Left ventricle myocardium inferior (tissue), 1 donor: ENCODE measurements around the gene TMEM38A. TPM values are rescaled to one million over a fixed set of nuclear protein-coding genes. Genes with fewer than 3 reads are reported as not detected.
A peak's percentile ranks its signal among the peaks of the same experiment; 100 is the strongest.

Experiments
- DNase-seq: peaks from one replicate; pipeline ENCODE4 v3.0.0-alpha.2; 2020
- H3K27ac ChIP-seq: fragments of 200-600 bp; replicated peaks from 2 replicates; pipeline ENCODE4 v1.8.0; 2021
- H3K27me3 ChIP-seq: fragments of 200-600 bp; 2 replicates; pipeline ENCODE4 v1.8.0; 2021; ENCODE audit warnings: low read depth
- H3K36me3 ChIP-seq: fragments of 200-600 bp; 2 replicates; pipeline ENCODE4 v1.8.0; 2021
- H3K4me1 ChIP-seq: fragments of 200-600 bp; 2 replicates; pipeline ENCODE4 v1.8.0; 2021
- H3K4me3 ChIP-seq: fragments of 200-600 bp; 2 replicates; pipeline ENCODE4 v1.8.0; 2021; ENCODE audit warnings: mild to moderate bottlenecking, moderate library complexity
- H3K9me3 ChIP-seq: fragments of 200-600 bp; replicated peaks from 2 replicates; pipeline ENCODE4 v1.8.0; 2021
- intact Hi-C: fragments of 100-400 bp; cut with micrococcal nuclease; formaldehyde crosslinking; loops from one replicate; pipeline ENCODE4 v1.11.0; 2022
- total RNA-seq: library from RNA; stranded (reverse); fragmentation: NEBNext Ultra II Directional; extraction: Animal tissue kit (Norgen Biotek cat#: 25700); gene quantifications from one replicate; pipeline ENCODE4 v1.2.1, GENCODE V29; 2021
- TF ChIP-seq, protein P1 (sequence below): fragments of 200-600 bp; IDR thresholded peaks from 2 replicates; pipeline ENCODE4 v1.8.0; 2021; ENCODE audit warnings: antibody characterized with exemption, mild to moderate bottlenecking, borderline replicate concordance
- donor health status: DM: no; HTN: yes; CAD: no; lungs with severe emphysema.

TMEM38A gene
- total RNA-seq, 1 donor from 2014 or later, result 44.6 TPM

DNA sequence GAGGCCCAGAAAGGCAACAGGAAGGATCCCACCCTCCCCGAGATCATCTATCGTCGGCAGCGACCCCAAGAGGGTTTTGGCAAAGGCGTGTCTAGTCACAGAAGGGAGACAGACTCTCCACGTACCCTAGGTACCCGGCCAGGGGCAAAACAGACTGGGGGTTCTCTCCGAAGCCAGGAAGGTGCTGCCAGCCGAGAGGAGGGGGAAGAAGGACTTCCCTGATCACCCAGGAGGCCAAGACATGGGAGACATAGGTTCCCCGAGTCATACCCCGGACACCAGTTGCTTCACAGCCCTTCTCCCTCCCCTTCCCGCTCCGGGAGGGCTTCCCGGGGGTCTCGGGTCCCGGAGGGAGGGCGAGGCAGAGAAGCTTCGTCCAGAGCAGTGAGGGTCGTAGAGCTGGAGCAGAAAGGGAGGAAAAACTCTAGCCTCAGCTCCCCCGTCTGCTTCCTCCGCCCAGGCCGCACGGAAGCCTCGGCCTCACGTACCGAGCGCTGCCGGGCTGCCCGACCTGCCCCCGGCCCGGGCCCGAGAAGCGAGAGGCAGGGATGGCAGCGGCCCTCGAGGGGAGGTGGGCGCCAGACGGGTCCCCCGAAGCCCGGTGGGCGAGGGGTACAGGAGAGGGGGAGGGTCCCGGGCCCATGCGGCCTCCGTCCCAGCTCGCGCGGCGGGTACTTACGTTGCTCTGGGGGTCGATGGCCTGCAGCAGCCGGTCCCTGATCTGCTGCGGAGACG lies 33.6 kb upstream of the TMEM38A start:
- TF ChIP-seq, protein P1, sequence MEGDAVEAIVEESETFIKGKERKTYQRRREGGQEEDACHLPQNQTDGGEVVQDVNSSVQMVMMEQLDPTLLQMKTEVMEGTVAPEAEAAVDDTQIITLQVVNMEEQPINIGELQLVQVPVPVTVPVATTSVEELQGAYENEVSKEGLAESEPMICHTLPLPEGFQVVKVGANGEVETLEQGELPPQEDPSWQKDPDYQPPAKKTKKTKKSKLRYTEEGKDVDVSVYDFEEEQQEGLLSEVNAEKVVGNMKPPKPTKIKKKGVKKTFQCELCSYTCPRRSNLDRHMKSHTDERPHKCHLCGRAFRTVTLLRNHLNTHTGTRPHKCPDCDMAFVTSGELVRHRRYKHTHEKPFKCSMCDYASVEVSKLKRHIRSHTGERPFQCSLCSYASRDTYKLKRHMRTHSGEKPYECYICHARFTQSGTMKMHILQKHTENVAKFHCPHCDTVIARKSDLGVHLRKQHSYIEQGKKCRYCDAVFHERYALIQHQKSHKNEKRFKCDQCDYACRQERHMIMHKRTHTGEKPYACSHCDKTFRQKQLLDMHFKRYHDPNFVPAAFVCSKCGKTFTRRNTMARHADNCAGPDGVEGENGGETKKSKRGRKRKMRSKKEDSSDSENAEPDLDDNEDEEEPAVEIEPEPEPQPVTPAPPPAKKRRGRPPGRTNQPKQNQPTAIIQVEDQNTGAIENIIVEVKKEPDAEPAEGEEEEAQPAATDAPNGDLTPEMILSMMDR, result no peak
- Histone ChIP-seq H3K9me3 (no peaks in the 10 kb centered on the region), H3K27me3 (no peaks in the 10 kb centered on the region), H3K4me3 (peak overlapping the region; percentile 97), H3K4me1 (peaks cover 76% of the 10 kb centered on the region), H3K36me3 (peaks cover 16% of the 10 kb centered on the region), H3K27ac (peak overlapping the region; percentile 98)
- DNase-seq, result no peak
- intact Hi-C loops, result no loop called here

DNA sequence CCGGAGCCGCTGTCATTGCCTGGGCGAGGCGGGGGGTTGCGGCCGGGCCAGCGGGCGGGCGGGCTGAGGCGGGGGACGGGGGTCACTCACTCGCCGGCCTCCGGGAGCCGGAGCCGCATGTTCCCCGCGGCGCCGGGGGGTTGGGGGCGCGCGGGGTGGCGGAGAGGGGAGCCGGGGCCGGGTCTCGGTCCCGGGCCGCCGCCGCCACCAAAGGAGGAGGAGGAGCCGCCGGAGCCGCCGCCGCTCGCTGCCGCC lies 33.1 kb upstream of the TMEM38A start:
- intact Hi-C loops, result no loop called here
- DNase-seq, result no peak
- TF ChIP-seq, protein P1, result no peak

GRCh38 chr19:16628183-16628983 lies 32.6 kb upstream of the TMEM38A start, which contains the start of gene MED26:
TSS of gene MED26 (minus strand) at chr19:16628204. CDS start at chr19:16627943, 261 bp downstream.
- no peaks in the 10 kb centered on the region for H3K27me3 ChIP-seq
- peak within 1 kb of the TSS; percentile 98 for H3K27ac ChIP-seq
- no peaks in the 10 kb centered on the region for H3K9me3 ChIP-seq
- intact Hi-C loops, result no loop called here
- peaks cover 67% of the 10 kb centered on the region for H3K4me1 ChIP-seq
- DNase-seq, result peak; percentile 96
- H3K36me3 ChIP-seq, result peaks cover 20% of the 10 kb centered on the region
- TF ChIP-seq, protein P1, result no peak
- H3K4me3 ChIP-seq, result peak within 1 kb of the TSS; percentile 97

More for the DNA sequence above, 33.1 kb upstream of the TMEM38A start:
- Histone ChIP-seq H3K4me1 (peaks cover 71% of the 10 kb centered on the region), H3K4me3 (peak overlapping the region; percentile 97), H3K36me3 (peaks cover 20% of the 10 kb centered on the region), H3K9me3 (no peaks in the 10 kb centered on the region), H3K27ac (peak overlapping the region; percentile 98), H3K27me3 (no peaks in the 10 kb centered on the region)

GRCh38 chr19:16628984-16629691 lies 31.8 kb upstream of the TMEM38A start:
- peaks cover 59% of the 10 kb centered on the region for H3K4me1 ChIP-seq
- TF ChIP-seq, protein P1, result no peak
- peak overlapping the region; percentile 97 for H3K4me3 ChIP-seq
- H3K27me3 ChIP-seq, result no peaks in the 10 kb centered on the region
- intact Hi-C loops, result no loop called here
- no peaks in the 10 kb centered on the region for H3K9me3 ChIP-seq
- peaks cover 23% of the 10 kb centered on the region for H3K36me3 ChIP-seq
- peak overlapping the region; percentile 98 for H3K27ac ChIP-seq
- peak; percentile 37 for DNase-seq

GRCh38 chr19:16631465-16631864 lies 29.5 kb upstream of the TMEM38A start:
- H3K9me3 ChIP-seq, result no peaks in the 10 kb centered on the region
- peaks cover 29% of the 10 kb centered on the region for H3K36me3 ChIP-seq
- no peaks in the 10 kb centered on the region for H3K27me3 ChIP-seq
- H3K4me3 ChIP-seq, result no peak overlapping the region
- H3K4me1 ChIP-seq, result peaks cover 36% of the 10 kb centered on the region
- H3K27ac ChIP-seq, result no peak overlapping the region
- DNase-seq, result no peak
- TF ChIP-seq, protein P1, result no peak
- intact Hi-C loops, result no loop called here
